ENCODE data around the gene GINS2.

Gene GINS2

GRCh38 chr16:85641776-85642176, 47.0 kb downstream of the GINS2 start:
- no peak for DNase-seq (ENCODE audit: low read depth in 1 of 2, low spot score in 1 of 2)

GRCh38 chr16:85641305-85641704, 47.4 kb downstream of the GINS2 start:
- DNase-seq (ENCODE audit: low read depth in 1 of 2, low spot score in 1 of 2), result no peak

- DNase-seq (ENCODE audit: low read depth in 1 of 2, low spot score in 1 of 2), result no peak
Observed at GRCh38 chr16:85640585-85640984, 48.2 kb downstream of the GINS2 start.

GRCh38 chr16:85640254-85640558, 48.5 kb downstream of the GINS2 start:
- DNase-seq (ENCODE audit: low read depth in 1 of 2, low spot score in 1 of 2), result no peak

- no peak for DNase-seq (ENCODE audit: low read depth in 1 of 2, low spot score in 1 of 2)
Observed at GRCh38 chr16:85639529-85640253, 49.1 kb downstream of the GINS2 start.

- no peak for DNase-seq (ENCODE audit: low read depth in 1 of 2, low spot score in 1 of 2)
Observed at GRCh38 chr16:85638695-85639409, 49.9 kb downstream of the GINS2 start.

- no peak for DNase-seq (ENCODE audit: low read depth in 1 of 2, low spot score in 1 of 2)
Observed at GRCh38 chr16:85637808-85638647, 50.7 kb downstream of the GINS2 start.

- DNase-seq (ENCODE audit: low read depth in 1 of 2, low spot score in 1 of 2), result no peak
Observed at GRCh38 chr16:85637061-85637807, 51.5 kb downstream of the GINS2 start.

GRCh38 chr16:85636234-85636812, 52.4 kb downstream of the GINS2 start:
- DNase-seq (ENCODE audit: low read depth in 1 of 2, low spot score in 1 of 2), result no peak

- DNase-seq (ENCODE audit: low read depth in 1 of 2, low spot score in 1 of 2), result no peak
Observed at GRCh38 chr16:85635545-85636140, 53.1 kb downstream of the GINS2 start.

- no peak for DNase-seq (ENCODE audit: low read depth in 1 of 2, low spot score in 1 of 2)
Observed at GRCh38 chr16:85634747-85635544, 53.8 kb downstream of the GINS2 start.

GRCh38 chr16:85633888-85634287, 54.9 kb downstream of the GINS2 start:
- DNase-seq (ENCODE audit: low read depth in 1 of 2, low spot score in 1 of 2), result no peak

GRCh38 chr16:85633438-85633743, 55.4 kb downstream of the GINS2 start:
- DNase-seq (ENCODE audit: low read depth in 1 of 2, low spot score in 1 of 2), result no peak

GRCh38 chr16:85632709-85633437, 55.9 kb downstream of the GINS2 start:
- DNase-seq (ENCODE audit: low read depth in 1 of 2, low spot score in 1 of 2), result no peak

GRCh38 chr16:85631802-85632393, 56.9 kb downstream of the GINS2 start:
- DNase-seq (ENCODE audit: low read depth in 1 of 2, low spot score in 1 of 2), result no peak

- DNase-seq (ENCODE audit: low read depth in 1 of 2, low spot score in 1 of 2), result no peak
Observed at GRCh38 chr16:85631230-85631629, 57.5 kb downstream of the GINS2 start.

- no peak for DNase-seq (ENCODE audit: low read depth in 1 of 2, low spot score in 1 of 2)
Observed at GRCh38 chr16:85629853-85630252, 58.9 kb downstream of the GINS2 start.

GRCh38 chr16:85629326-85629725, 59.4 kb downstream of the GINS2 start:
- no peak for DNase-seq (ENCODE audit: low read depth in 1 of 2, low spot score in 1 of 2)

GRCh38 chr16:85628645-85629044, 60.1 kb downstream of the GINS2 start:
- no peak for DNase-seq (ENCODE audit: low read depth in 1 of 2, low spot score in 1 of 2)
